K562 (cell line): ENCODE measurements around the gene UBR3. TPM values are rescaled to one million over a fixed set of nuclear protein-coding genes. Genes with fewer than 3 reads are reported as not detected.

Experiments
- ATAC-seq: fragments of 200-7000 bp; cut with Tn5 transposase; 3 replicates; pipeline ENCODE4 v1.9.1; 2020; ENCODE audit warnings: moderate library complexity
- BruUV-seq: library from RNA; stranded (reverse); fragments of 400-500 nt; replicated peaks from 2 replicates; lab custom pipeline; 2021; lab: Mats Ljungman, UMichigan
- CTCF ChIA-PET: fragments of 300-600 bp; formaldehyde crosslinking; extraction: SDS; loops from one replicate; lab custom pipeline; 2021; ENCODE audit warnings: low intra/inter-chr PET ratio; lab: Yijun Ruan, JAX
- POLR2A ChIA-PET: fragments of 300-600, 350-650 bp; sonication (Branson Sonifier 250); formaldehyde crosslinking; extraction: SDS; loops from one replicate; lab custom pipeline; 2021; ENCODE audit warnings: antibody characterized with exemption, inconsistent platforms; lab: Yijun Ruan, JAX
- DNase-seq, 4 experiments: peaks; one replicate each; pipeline versions ENCODE4 v3.0.0 to v3.0.0-alpha.2; 2011 to 2018; ENCODE audit warnings: low spot score in 3 of 4, mixed read lengths in 3 of 4; ENCODE audit errors: extremely low read depth in 1 of 4
- FAIRE-seq: peaks from 2 replicates; lab custom pipeline; 2011; peaks lifted over from hg19 to GRCh38; lab: Jason Lieb, UNC
- H2AFZ ChIP-seq: 2 replicates; pipeline ENCODE4 v1.6.0; 2011; ENCODE audit warnings: low read depth, low read length, control low read depth, inconsistent platforms
- H3K27ac ChIP-seq: fragments of 200-600 bp; 3 replicates; pipeline ENCODE4 v1.8.0; 2011; ENCODE audit warnings: low read depth, mild to moderate bottlenecking, control low read depth, inconsistent platforms, low read length, moderate library complexity, mixed read lengths; ENCODE audit errors: extremely low read depth
- H3K27me3 ChIP-seq, 2 experiments: fragments of 300-600 bp in 1 of 2; 2 replicates in 1 of 2; 3 replicates in 1 of 2; pipeline versions ENCODE4 v1.6.0 to v1.8.0; 2011; ENCODE audit warnings: inconsistent platforms in 2 of 2, low read length in 2 of 2, mild to moderate bottlenecking in 1 of 2, mixed read lengths in 1 of 2, moderate library complexity in 1 of 2; ENCODE audit not compliant: control insufficient read depth in 2 of 2, insufficient read depth in 2 of 2
- H3K36me3 ChIP-seq: fragments of 300-600 bp; 3 replicates; pipeline ENCODE4 v1.8.0; 2011; ENCODE audit warnings: mild to moderate bottlenecking, low read length, inconsistent platforms; ENCODE audit not compliant: control insufficient read depth, insufficient read depth
- H3K4me1 ChIP-seq, 2 experiments: fragments of 200-600 bp in 1 of 2; replicated peaks in 1 of 2; 2 replicates in 1 of 2; 3 replicates in 1 of 2; pipeline versions ENCODE4 v1.5.1 to v1.8.0; 2011; ENCODE audit warnings: inconsistent platforms in 2 of 2, low read length in 2 of 2, mild to moderate bottlenecking in 1 of 2, mixed read lengths in 1 of 2, moderate library complexity in 1 of 2; ENCODE audit not compliant: control insufficient read depth in 2 of 2, insufficient read depth in 2 of 2
- H3K4me2 ChIP-seq: 2 replicates; pipeline ENCODE4 v1.6.1; 2011; ENCODE audit warnings: low read length, control low read depth, inconsistent platforms, mixed read lengths; ENCODE audit not compliant: insufficient read depth
- H3K4me3 ChIP-seq: fragments of 200-600 bp; sonication (generic), shearing (Covaris generic); 2 replicates; pipeline ENCODE4 v1.5.1; 2016; ENCODE audit warnings: control low read depth, inconsistent platforms
- H3K79me2 ChIP-seq: fragments of 200-600 bp; 3 replicates; pipeline ENCODE4 v1.8.0; 2011; ENCODE audit warnings: low read length, inconsistent platforms; ENCODE audit not compliant: control insufficient read depth, insufficient read depth
- H3K9ac ChIP-seq, 2 experiments: 2 replicates each; pipeline versions ENCODE4 v1.6.0 to v1.6.1; 2011; ENCODE audit warnings: low read depth in 2 of 2, low read length in 2 of 2, control low read depth in 1 of 2, inconsistent platforms in 1 of 2, mild to moderate bottlenecking in 1 of 2, mixed read lengths in 1 of 2; ENCODE audit not compliant: insufficient read depth in 1 of 2
- H3K9me1 ChIP-seq: one replicate; pipeline ENCODE4 v1.6.0; 2011; ENCODE audit warnings: inconsistent platforms, mild to moderate bottlenecking, low read length, moderate library complexity; ENCODE audit not compliant: control insufficient read depth, insufficient read depth
- H3K9me3 ChIP-seq: replicated peaks from 2 replicates; pipeline ENCODE4 v1.5.1; 2011; ENCODE audit warnings: low read depth, low read length, inconsistent platforms; ENCODE audit not compliant: control insufficient read depth, insufficient read depth
- H4K20me1 ChIP-seq: replicated peaks from 2 replicates; pipeline ENCODE4 v1.6.1; 2011; ENCODE audit warnings: low read length, inconsistent platforms, mixed read lengths; ENCODE audit not compliant: control insufficient read depth, insufficient read depth
- CHAMP1 ChIP-seq: fragments of 450-650 bp; IDR thresholded peaks from 2 replicates; pipeline ENCODE4 v1.6.1; 2016; ENCODE audit warnings: mild to moderate bottlenecking
- TAF9B ChIP-seq: fragments of 450-650 bp; IDR thresholded peaks from 2 replicates; pipeline ENCODE4 v1.6.1; 2018; ENCODE audit warnings: mild to moderate bottlenecking; ENCODE audit not compliant: partially characterized antibody
- WGBS: fragments of 100-300 bp; shearing (Covaris generic); methylation state at CpG from one replicate; pipeline ENCODE4 v1.1.6; 2016; ENCODE audit warnings: low coverage, mixed read lengths; ENCODE audit not compliant: insufficient coverage; ENCODE audit errors: missing lambda C conversion rate; 5-methylcytosine and 5-hydroxymethylcytosine counted together
- in situ Hi-C: fragments of 300-500 bp; cut with MboI; formaldehyde crosslinking; loops from 4 replicates; pipeline ENCODE4 v1.15.0; 2018; ENCODE audit warnings: inconsistent platforms, mixed read lengths
- intact Hi-C: fragments of 100-400 bp; cut with micrococcal nuclease; formaldehyde crosslinking; loops from 2 replicates; pipeline ENCODE4 v1.14.2; 2022
- polyA plus RNA-seq, 8 experiments: library from polyadenylated mRNA; depleted of rRNA in 4 of 8; stranded (reverse) in 5 of 8; unstranded in 3 of 8; fragments of >200 nt; fragmentation: Nextera tagmentation in 2 of 8; fragmentation: Illumina TruSeq in 1 of 8; extraction: Ambion mirVana in 2 of 8; extraction: Trizol in 1 of 8; gene quantifications; 2 replicates each; pipeline versions ENCODE4 v1.2.1 to v1.2.3, GENCODE V29; 2011 to 2014; ENCODE audit warnings: inconsistent platforms in 1 of 8, missing spikeins in 1 of 8
- total RNA-seq, 7 experiments: library from RNA; depleted of rRNA in 6 of 7; stranded (reverse); fragments of >200 nt in 6 of 7; fragmentation: Illumina TruSeq in 2 of 7; extraction: Trizol in 2 of 7; gene quantifications; 2 replicates each; pipeline versions ENCODE4 v1.2.1 to v1.2.3, GENCODE V29; 2011 to 2021; ENCODE audit warnings: low replicate concordance in 1 of 7
- TF ChIP-seq, protein P1 (sequence below), 2 experiments: IDR thresholded peaks in 1 of 2; conservative IDR thresholded peaks in 1 of 2; 2 replicates each; pipeline ENCODE4 v1.6.1; 2016; ENCODE audit warnings: low read depth in 2 of 2, mild to moderate bottlenecking in 1 of 2, missing compliant biosample characterization in 1 of 2, missing genetic modification characterization in 1 of 2, moderate library complexity in 1 of 2
- TF ChIP-seq, protein P2 (sequence below): sonication (generic); formaldehyde crosslinking; IDR thresholded peaks from 2 replicates; pipeline ENCODE4 v1.8.1; 2023; ENCODE audit warnings: mild to moderate bottlenecking, missing genetic modification reagents

Gene UBR3
- total and polyA plus RNA-seq, 9 of the 15 experiments (the other 6 are each of a cell fraction or from before 2014, with no cell fraction given): 14.4 to 63.5 (median 40.4) TPM

DNA sequence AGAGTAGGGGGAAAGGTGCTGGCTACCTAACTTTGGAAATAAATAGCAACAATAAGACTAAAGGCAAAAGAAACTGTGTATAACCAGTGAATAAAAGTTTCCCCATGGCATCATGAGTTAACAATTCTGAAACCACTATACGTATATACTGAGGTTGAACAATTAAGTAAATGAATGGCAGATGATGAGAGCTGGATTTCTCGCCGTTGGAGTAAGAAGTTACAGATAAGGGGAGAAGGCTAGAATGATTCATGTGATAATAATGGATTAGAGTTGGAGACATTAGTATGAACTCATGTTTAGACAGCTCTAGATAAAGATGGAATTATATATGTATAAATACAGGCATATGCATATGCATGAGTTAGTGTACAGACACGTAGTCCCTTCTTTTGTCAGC is 152.7 kb downstream of the UBR3 start:
- Histone ChIP-seq H2AFZ (no peak overlapping the region), H4K20me1 (no peaks in the 10 kb centered on the region), H3K79me2 (peaks cover 22% of the 10 kb centered on the region; the same call in 2 of the 3 replicates), H3K36me3 (peaks cover 17% of the 10 kb centered on the region; the same call in 2 of the 3 replicates), H3K9ac (no peak overlapping the region), H3K4me2 (no peak overlapping the region), H3K4me3 (no peak overlapping the region), H3K4me1 (peaks cover 4 to 17% of the 10 kb centered on the region in 2 experiments; a peak in 3 of 5 replicates), H3K9me3 (no peaks in the 10 kb centered on the region; the same call in 1 of the 2 replicates), H3K9me1 (no peaks in the 10 kb centered on the region), H3K27me3 (no peaks in the 10 kb centered on the region), H3K27ac (peak overlapping the region; percentile 23; the same call in 1 of the 3 replicates)
- ATAC-seq: 0 out of 3 replicates have a peak, but pooled peaks have one; percentile 13
- WGBS: 30% methylated on average over 4 of the region's 4 CpGs
- TF ChIP-seq, protein P1, sequence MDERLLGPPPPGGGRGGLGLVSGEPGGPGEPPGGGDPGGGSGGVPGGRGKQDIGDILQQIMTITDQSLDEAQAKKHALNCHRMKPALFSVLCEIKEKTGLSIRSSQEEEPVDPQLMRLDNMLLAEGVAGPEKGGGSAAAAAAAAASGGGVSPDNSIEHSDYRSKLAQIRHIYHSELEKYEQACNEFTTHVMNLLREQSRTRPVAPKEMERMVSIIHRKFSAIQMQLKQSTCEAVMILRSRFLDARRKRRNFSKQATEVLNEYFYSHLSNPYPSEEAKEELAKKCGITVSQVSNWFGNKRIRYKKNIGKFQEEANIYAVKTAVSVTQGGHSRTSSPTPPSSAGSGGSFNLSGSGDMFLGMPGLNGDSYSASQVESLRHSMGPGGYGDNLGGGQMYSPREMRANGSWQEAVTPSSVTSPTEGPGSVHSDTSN (CRISPR knock-in tag; IDR thresholded peaks at IDR 0.05; ENCODE audit: low read depth): no peak
- TF ChIP-seq, protein P1 (tag; conservative IDR thresholded peaks at IDR 0.05; ENCODE audit: low read depth): 0 out of 2 replicates have a peak, but pooled peaks have one; percentile 43
- TF ChIP-seq, protein P2, sequence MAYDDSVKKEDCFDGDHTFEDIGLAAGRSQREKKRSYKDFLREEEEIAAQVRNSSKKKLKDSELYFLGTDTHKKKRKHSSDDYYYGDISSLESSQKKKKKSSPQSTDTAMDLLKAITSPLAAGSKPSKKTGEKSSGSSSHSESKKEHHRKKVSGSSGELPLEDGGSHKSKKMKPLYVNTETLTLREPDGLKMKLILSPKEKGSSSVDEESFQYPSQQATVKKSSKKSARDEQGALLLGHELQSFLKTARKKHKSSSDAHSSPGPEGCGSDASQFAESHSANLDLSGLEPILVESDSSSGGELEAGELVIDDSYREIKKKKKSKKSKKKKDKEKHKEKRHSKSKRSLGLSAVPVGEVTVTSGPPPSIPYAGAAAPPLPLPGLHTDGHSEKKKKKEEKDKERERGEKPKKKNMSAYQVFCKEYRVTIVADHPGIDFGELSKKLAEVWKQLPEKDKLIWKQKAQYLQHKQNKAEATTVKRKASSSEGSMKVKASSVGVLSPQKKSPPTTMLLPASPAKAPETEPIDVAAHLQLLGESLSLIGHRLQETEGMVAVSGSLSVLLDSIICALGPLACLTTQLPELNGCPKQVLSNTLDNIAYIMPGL (CRISPR knock-in tag): no peak
- TF ChIP-seq TAF9B: peak; percentile 24
- no peak for TF ChIP-seq CHAMP1
- ChIA-PET POLR2A (interaction anchor here (0.7 to 1.6 kb wide), 4 partner anchors 12 to 275 kb away, joined by 3 to 5 read pairs (median 4); no protein-coding TSS in a partner anchor), CTCF (no interaction called here)
- FAIRE-seq: no peak
- intact Hi-C loops: no loop called here
- BruUV-seq: no TSS peak
- in situ Hi-C loops: no loop called here
- no peak for DNase-seq
